NCI-H1417 treated with DMSO at 0.1 percent for 48 hours (cell line): Measurements from ENCODE around the gene NRSN1.
"Not testable (repeated sequence)": the region's sequence is repeated elsewhere in the genome, so short reads cannot be mapped to it uniquely, and the experiment has no call there.

Experiments
- DNase-seq: peaks from one replicate; lab custom pipeline; 2025; lab: John Stamatoyannopoulos, UW

Gene NRSN1

DNA sequence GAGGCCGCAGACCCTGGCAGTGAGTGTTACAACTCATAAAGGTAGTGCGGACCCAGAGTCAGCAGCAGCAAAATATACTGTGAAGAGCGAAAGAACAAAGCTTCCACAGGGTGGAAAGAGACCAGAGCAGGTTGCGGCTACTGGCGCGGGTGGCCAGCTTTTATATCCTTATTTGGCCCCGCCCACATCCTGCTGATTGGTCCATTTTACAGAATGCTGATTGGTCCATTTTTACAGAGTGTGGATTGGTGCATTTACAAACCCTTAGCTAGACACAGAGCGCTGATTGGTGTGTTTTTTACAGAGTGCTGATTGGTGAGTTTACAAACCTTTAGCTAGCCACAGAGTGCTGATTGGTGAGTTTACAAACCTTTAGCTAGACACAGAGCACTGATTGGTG lies 16.7 kb downstream of the NRSN1 start:
- DNase-seq, result not testable (repeated sequence)

- DNase-seq, result no peak
Measured at GRCh38 chr6:24145690-24146131, 19.7 kb downstream of the NRSN1 start.

DNA sequence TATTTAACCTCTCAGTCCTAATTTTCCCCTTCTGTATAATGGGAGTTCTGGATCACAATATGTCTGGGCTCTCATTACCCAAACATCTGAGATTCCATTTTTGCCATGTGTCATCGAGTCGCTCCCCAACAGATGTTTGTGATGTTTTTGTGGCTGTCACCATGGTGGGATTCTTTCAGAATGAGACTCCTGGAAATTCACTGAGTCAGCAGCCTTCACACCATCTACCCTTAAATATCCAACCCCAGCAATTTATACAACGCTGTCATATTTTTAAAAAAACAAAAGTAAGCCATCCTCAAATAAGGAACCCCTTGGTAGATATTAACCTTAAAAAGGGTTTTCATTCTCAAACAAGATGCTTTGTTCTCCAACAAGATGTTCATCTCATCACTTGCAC lies 20.9 kb downstream of the NRSN1 start:
- DNase-seq, result no peak

- DNase-seq, result no peak
Measured at GRCh38 chr6:24147511-24148153, 21.6 kb downstream of the NRSN1 start.

DNA sequence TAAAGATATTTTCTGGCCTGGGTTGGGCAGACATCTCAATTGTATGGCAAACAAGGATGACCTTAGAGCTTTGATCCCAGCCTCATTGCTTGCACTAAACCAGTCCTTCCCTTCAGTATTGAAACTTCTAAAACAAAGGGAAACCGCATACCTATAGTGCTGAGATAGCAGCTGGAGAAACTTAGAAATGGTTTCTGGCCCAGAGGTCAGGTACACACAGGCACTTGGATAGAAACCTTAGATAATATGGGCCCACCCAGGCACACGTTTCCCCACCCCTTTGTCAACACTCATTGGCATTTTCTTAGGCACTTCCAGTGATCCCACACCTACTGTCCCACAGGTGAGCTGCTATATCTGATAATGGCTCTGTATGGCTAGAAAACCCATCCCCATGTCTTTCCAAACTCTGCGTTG lies 22.1 kb downstream of the NRSN1 start:
- DNase-seq, result no peak

- DNase-seq, result no peak
Measured at GRCh38 chr6:24148684-24149083, 22.7 kb downstream of the NRSN1 start.

DNA sequence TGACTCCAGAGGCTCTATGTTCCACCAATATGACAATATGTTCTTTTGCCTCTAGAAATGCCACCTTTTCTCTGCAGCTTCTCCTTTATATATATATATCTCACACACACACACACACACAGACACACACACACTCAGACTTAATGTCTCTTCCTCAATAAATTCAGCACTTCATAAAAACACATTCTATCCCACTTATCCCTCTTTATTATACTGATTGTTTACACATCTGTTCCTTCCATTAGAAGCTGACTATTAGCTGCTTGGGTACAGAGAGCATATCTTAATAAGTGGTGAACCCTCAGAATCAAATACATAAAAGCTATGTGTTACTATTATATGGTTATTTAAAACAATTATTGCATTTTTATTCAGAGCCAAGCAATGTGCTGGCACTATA lies 23.3 kb downstream of the NRSN1 start:
- no peak for DNase-seq

GRCh38 chr6:24149836-24150235 lies 23.8 kb downstream of the NRSN1 start:
- DNase-seq, result no peak

DNA sequence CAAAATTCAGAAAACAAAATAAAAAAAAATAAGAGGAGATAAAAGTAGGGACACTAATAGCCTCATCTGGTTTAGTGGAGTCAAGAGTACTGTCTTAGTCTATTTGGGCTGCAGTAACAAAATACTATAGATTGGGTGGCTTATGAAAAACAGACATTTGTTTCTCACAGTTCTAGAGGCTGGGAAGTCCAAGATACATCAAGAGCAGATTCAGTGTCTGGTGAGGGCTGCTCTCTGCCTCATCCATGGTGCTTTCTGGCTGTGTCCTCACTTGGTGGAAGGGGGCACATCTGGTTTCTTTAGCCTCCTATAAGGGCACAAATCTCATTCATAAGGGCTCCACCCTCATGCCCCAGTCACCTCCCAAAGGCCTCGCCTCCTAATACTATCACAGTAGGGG lies 26.0 kb downstream of the NRSN1 start:
- DNase-seq, result no peak

DNA sequence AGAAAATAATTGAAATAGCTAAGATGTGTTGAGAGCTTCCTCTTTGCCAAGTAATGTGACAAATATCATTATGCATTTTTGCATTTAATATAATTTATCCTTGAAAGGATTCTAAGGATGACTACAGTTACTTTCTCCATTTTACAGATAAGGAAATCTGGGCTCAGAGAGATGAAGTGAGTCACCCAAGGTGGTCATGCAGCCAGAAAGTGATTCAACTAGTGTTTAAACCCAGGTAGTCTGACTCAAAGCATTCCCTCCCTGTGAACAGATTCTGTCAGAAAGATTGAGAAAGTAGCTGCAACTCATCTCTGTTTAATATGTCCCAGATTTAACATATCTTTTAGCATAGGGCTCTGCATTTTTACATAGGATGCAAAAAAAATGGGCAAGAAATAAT lies 28.1 kb downstream of the NRSN1 start:
- no peak for DNase-seq

DNA sequence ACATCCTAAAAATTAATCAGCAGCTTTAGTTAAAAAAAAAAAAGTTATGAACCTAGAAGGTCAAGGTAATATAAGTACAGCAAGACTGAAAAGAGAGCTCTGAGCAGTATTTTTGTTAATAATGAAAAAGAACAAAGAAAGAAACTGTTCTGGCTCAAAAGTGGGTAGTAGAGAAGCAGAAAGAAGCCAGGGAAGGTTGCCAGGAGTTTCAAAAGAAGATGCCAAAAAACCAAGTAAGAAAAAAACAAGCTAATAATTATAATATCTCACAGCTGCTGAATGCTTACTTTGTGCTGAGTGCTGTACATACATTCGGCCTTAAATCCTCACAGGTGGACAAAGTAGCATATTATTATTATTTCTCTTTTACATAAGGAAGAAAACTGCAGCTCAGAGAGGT lies 31.9 kb downstream of the NRSN1 start:
- DNase-seq, result no peak

DNA sequence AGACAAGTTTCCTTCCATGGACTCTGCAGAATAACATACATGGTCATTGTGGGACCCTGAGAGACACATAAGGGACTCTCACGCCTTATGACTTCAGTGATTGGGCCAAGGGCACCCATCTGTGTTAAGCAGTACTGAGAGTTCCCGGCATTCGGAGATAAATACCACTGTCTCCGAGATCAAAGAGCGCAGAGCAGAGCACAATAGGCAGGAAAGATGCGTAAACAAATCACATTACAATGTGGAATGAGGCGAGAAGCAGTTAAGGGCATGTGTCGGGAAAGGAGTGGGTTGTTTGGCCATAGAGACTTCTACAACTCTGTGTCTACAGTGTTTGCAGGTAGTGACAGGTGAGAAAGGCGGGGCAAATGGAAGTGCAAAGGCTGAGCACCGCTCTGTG lies 57.6 kb downstream of the NRSN1 start:
- no peak for DNase-seq

- DNase-seq, result no peak
Measured at GRCh38 chr6:24186349-24186748, 60.3 kb downstream of the NRSN1 start.

DNA sequence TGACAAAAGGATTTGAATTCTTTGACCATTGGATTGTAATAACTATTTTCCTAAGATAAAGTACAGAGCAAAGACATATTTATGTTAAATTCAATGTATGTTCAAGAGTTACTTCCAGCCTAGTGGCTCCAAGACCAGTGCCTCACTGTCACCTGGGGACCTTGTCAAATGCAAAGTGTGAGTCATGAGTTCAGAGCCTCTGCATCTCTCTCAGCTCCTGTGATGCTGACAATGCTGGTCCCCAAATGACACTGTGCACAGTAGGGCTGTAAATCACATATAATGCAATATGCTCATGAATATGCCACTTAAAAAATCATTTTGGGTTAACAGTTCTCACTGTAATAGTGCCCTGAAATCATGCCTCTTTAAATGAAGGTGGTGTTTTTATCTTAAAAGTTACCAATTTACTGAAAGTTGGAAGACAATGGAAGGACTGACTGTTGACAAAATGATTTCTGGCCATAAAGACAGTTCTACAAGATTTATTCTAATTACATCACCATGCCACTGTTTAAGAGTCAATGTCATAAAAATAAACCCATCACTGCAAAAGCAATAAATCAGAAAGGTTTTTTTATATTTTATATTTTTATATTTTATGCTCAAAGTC lies 62.1 kb downstream of the NRSN1 start:
- no peak for DNase-seq

GRCh38 chr6:24188578-24189080 lies 62.6 kb downstream of the NRSN1 start:
- DNase-seq, result no peak

DNA sequence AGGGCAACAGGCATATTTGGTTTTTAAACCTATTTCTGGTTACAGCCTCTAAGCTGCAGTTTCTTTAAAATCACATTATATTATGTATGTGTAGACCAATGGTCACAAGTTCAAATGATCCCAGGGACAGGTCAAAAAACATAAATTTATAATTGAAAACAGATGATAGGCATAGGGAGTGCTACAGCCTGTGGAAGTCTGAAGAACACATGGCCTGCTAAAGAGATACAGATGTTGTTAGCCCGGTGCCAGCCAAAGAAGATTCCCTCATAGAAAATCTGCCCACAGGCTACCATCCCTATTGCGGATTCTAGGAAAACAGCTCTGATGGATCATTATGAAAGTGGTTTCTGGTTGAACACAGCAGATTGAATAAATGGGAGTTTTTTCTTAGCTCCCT lies 65.3 kb downstream of the NRSN1 start:
- DNase-seq, result no peak

- no peak for DNase-seq
Measured at GRCh38 chr6:24193364-24193763, 67.3 kb downstream of the NRSN1 start.

GRCh38 chr6:24194978-24195700 lies 69.1 kb downstream of the NRSN1 start:
- DNase-seq, result no peak

- no peak for DNase-seq
Measured at GRCh38 chr6:24195836-24196597, 70.0 kb downstream of the NRSN1 start.
